ENCODE data around the gene RDH16. TPM values are rescaled to one million over a fixed set of nuclear protein-coding genes. Genes with fewer than 3 reads are reported as not detected.
A peak's percentile ranks its signal among the peaks of the same experiment; 100 is the strongest.

Gene RDH16
- total and polyA plus RNA-seq, 2 experiments from 2014 or later: 0.52 to 0.66 TPM

- no peaks in the 10 kb centered on the region for H3K27me3 ChIP-seq (ENCODE audit: insufficient read depth)
- no peak overlapping the region for H3K4me2 ChIP-seq
- no peaks in the 10 kb centered on the region for H3F3A ChIP-seq (replicated peaks; ENCODE audit: low read depth)
- H3K4me3 ChIP-seq: no peak overlapping the region
- Mint-ChIP-seq H3K9me3 (no peaks in the 10 kb centered on the region), H3K4me1 (peaks cover 14% of the 10 kb centered on the region), H3K27ac (peak overlapping the region; percentile 45; the same call in 1 of the 2 replicates), H3K36me3 (ENCODE audit: low read depth) (peaks cover 60% of the 10 kb centered on the region), H3K27me3 (ENCODE audit: insufficient read depth, low read depth, poor library complexity) (peaks cover 8% of the 10 kb centered on the region), H3K4me3 (no peak overlapping the region)
- DNase-seq (ENCODE audit: low spot score): peak; percentile 91
- no peak overlapping the region for H2AFZ ChIP-seq
- peaks cover 5% of the 10 kb centered on the region for H3K4me1 ChIP-seq (ENCODE audit: insufficient read depth)
- H3K36me3 ChIP-seq (ENCODE audit: insufficient read depth): peaks cover 26% of the 10 kb centered on the region
- peaks cover 18% of the 10 kb centered on the region for H4K20me1 ChIP-seq (replicated peaks; ENCODE audit: insufficient read depth)
- no peak for TF ChIP-seq CREB1 (CRISPR knock-in tag; IDR thresholded peaks at IDR 0.05; ENCODE audit: low read depth)
- peak; percentile 85 to 97 for TF ChIP-seq CTCF (conservative IDR thresholded peaks at IDR 0.05; ENCODE audit: low read depth in 2 of 2)
- no peaks in the 10 kb centered on the region for H3K9me2 ChIP-seq (ENCODE audit: insufficient read depth)
- H3K79me2 ChIP-seq (replicated peaks; ENCODE audit: insufficient read depth): peaks cover 60% of the 10 kb centered on the region
- H3K27ac ChIP-seq (ENCODE audit: low read depth): no peak overlapping the region
- ATAC-seq: peak; percentile 78
These were observed 44.1 kb upstream of the RDH16 start for GRCh38 chr12:57001448-57001906.

DNA sequence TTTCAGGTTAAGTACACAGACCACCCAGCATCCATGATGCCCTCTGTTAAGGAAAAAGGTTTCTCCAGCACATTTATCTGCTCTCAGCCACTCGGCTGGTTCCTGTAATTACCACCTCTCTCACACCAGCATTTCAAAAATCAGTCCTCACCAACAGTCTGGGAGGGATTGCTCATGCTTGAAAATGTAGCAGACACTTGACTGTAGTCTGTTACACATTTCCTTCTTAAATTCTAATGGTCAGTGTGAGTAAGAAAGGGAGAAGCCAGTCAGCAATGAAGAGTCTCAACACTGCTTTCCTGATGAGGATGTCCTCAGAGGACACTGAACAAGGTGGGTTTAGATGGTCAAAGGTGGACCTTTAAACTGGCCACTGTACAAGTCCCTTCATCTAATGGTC is 43.0 kb upstream of the RDH16 start:
- DNase-seq (ENCODE audit: low spot score): no peak
- Mint-ChIP-seq H3K27ac (no peak overlapping the region), H3K4me1 (peaks cover 10% of the 10 kb centered on the region), H3K36me3 (ENCODE audit: low read depth) (peaks cover 64% of the 10 kb centered on the region), H3K9me3 (no peaks in the 10 kb centered on the region), H3K27me3 (ENCODE audit: insufficient read depth, low read depth, poor library complexity) (peaks cover 10% of the 10 kb centered on the region), H3K4me3 (no peak overlapping the region)
- Histone ChIP-seq H3K79me2 (replicated peaks; ENCODE audit: insufficient read depth) (peaks cover 53% of the 10 kb centered on the region), H3K4me2 (no peak overlapping the region), H3K9me2 (ENCODE audit: insufficient read depth) (no peaks in the 10 kb centered on the region), H3K36me3 (ENCODE audit: insufficient read depth) (peaks cover 26% of the 10 kb centered on the region), H2AFZ (no peak overlapping the region), H3K27ac (ENCODE audit: low read depth) (no peak overlapping the region), H3K4me3 (no peak overlapping the region), H4K20me1 (replicated peaks; ENCODE audit: insufficient read depth) (peaks cover 18% of the 10 kb centered on the region), H3F3A (replicated peaks; ENCODE audit: low read depth) (no peaks in the 10 kb centered on the region), H3K4me1 (ENCODE audit: insufficient read depth) (peaks cover 3% of the 10 kb centered on the region), H3K27me3 (ENCODE audit: insufficient read depth) (no peaks in the 10 kb centered on the region)
- no peak for ATAC-seq
- TF ChIP-seq POLR2AphosphoS5 (IDR thresholded peaks at IDR 0.05; ENCODE audit: low read depth): no peak
- no peak for TF ChIP-seq STAT1 (IDR thresholded peaks at IDR 0.05; ENCODE audit: unreplicated experiment)
- TF ChIP-seq, protein P1, sequence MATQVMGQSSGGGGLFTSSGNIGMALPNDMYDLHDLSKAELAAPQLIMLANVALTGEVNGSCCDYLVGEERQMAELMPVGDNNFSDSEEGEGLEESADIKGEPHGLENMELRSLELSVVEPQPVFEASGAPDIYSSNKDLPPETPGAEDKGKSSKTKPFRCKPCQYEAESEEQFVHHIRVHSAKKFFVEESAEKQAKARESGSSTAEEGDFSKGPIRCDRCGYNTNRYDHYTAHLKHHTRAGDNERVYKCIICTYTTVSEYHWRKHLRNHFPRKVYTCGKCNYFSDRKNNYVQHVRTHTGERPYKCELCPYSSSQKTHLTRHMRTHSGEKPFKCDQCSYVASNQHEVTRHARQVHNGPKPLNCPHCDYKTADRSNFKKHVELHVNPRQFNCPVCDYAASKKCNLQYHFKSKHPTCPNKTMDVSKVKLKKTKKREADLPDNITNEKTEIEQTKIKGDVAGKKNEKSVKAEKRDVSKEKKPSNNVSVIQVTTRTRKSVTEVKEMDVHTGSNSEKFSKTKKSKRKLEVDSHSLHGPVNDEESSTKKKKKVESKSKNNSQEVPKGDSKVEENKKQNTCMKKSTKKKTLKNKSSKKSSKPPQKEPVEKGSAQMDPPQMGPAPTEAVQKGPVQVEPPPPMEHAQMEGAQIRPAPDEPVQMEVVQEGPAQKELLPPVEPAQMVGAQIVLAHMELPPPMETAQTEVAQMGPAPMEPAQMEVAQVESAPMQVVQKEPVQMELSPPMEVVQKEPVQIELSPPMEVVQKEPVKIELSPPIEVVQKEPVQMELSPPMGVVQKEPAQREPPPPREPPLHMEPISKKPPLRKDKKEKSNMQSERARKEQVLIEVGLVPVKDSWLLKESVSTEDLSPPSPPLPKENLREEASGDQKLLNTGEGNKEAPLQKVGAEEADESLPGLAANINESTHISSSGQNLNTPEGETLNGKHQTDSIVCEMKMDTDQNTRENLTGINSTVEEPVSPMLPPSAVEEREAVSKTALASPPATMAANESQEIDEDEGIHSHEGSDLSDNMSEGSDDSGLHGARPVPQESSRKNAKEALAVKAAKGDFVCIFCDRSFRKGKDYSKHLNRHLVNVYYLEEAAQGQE (IDR thresholded peaks at IDR 0.05; ENCODE audit: unreplicated experiment): no peak
- TF ChIP-seq JUNB (IDR thresholded peaks at IDR 0.05; ENCODE audit: unreplicated experiment): no peak
- no peak for TF ChIP-seq NANOG (IDR thresholded peaks at IDR 0.05; ENCODE audit: borderline replicate concordance)
- no peak for TF ChIP-seq ZNF114 (CRISPR knock-in tag; IDR thresholded peaks at IDR 0.05)
- TF ChIP-seq, protein P2, sequence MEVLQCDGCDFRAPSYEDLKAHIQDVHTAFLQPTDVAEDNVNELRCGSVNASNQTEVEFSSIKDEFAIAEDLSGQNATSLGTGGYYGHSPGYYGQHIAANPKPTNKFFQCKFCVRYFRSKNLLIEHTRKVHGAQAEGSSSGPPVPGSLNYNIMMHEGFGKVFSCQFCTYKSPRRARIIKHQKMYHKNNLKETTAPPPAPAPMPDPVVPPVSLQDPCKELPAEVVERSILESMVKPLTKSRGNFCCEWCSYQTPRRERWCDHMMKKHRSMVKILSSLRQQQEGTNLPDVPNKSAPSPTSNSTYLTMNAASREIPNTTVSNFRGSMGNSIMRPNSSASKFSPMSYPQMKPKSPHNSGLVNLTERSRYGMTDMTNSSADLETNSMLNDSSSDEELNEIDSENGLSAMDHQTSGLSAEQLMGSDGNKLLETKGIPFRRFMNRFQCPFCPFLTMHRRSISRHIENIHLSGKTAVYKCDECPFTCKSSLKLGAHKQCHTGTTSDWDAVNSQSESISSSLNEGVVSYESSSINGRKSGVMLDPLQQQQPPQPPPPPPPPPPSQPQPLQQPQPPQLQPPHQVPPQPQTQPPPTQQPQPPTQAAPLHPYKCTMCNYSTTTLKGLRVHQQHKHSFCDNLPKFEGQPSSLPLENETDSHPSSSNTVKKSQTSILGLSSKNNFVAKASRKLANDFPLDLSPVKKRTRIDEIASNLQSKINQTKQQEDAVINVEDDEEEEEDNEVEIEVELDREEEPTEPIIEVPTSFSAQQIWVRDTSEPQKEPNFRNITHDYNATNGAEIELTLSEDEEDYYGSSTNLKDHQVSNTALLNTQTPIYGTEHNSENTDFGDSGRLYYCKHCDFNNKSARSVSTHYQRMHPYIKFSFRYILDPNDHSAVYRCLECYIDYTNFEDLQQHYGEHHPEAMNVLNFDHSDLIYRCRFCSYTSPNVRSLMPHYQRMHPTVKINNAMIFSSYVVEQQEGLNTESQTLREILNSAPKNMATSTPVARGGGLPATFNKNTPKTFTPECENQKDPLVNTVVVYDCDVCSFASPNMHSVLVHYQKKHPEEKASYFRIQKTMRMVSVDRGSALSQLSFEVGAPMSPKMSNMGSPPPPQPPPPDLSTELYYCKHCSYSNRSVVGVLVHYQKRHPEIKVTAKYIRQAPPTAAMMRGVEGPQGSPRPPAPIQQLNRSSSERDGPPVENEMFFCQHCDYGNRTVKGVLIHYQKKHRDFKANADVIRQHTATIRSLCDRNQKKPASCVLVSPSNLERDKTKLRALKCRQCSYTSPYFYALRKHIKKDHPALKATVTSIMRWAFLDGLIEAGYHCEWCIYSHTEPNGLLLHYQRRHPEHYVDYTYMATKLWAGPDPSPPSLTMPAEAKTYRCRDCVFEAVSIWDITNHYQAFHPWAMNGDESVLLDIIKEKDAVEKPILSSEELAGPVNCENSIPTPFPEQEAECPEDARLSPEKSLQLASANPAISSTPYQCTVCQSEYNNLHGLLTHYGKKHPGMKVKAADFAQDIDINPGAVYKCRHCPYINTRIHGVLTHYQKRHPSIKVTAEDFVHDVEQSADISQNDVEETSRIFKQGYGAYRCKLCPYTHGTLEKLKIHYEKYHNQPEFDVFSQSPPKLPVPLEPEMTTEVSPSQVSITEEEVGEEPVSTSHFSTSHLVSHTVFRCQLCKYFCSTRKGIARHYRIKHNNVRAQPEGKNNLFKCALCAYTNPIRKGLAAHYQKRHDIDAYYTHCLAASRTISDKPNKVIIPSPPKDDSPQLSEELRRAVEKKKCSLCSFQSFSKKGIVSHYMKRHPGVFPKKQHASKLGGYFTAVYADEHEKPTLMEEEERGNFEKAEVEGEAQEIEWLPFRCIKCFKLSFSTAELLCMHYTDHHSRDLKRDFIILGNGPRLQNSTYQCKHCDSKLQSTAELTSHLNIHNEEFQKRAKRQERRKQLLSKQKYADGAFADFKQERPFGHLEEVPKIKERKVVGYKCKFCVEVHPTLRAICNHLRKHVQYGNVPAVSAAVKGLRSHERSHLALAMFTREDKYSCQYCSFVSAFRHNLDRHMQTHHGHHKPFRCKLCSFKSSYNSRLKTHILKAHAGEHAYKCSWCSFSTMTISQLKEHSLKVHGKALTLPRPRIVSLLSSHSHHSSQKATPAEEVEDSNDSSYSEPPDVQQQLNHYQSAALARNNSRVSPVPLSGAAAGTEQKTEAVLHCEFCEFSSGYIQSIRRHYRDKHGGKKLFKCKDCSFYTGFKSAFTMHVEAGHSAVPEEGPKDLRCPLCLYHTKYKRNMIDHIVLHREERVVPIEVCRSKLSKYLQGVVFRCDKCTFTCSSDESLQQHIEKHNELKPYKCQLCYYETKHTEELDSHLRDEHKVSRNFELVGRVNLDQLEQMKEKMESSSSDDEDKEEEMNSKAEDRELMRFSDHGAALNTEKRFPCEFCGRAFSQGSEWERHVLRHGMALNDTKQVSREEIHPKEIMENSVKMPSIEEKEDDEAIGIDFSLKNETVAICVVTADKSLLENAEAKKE (CRISPR knock-in tag; IDR thresholded peaks at IDR 0.05): no peak

Measured in GM23338 (cell line).